ENCODE results near the gene KIF26B.

DNA sequence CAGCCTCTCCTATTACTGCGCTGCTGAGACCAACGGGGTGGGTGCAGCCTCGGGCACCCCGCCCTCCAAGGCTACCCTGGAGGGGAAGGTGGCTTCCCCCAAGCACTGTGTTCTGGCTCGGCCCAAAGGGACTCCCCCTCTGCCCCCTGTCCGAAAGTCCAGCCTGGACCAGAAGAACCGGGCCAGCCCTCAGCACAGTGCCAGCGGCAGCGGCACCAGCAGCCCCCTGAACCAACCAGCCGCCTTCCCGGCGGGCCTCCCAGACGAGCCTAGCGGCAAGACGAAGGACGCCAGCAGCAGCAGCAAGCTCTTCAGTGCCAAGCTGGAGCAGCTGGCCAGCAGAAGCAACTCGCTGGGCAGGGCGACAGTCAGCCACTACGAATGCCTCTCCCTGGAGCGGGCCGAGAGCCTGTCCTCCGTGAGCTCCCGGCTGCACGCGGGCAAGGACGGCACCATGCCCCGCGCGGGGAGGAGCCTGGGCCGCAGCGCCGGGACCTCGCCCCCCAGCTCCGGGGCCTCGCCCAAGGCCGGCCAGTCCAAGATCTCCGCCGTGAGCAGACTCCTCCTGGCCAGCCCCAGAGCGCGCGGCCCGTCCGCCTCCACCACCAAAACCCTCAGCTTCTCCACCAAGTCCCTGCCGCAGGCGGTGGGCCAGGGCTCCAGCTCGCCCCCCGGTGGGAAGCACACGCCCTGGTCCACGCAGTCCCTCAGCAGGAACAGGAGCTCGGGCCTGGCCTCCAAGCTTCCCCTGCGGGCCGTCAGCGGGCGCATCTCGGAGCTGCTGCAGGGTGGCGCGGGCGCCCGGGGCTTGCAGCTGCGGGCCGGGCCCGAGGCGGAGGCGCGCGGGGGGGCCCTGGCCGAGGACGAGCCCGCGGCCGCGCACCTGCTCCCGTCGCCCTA is 533.1 kb downstream of the KIF26B start:
- TF ChIP-seq EZH2phosphoT487 (IDR thresholded peaks at IDR 0.05; ENCODE audit: insufficient read depth, low read depth) = no peak
- TF ChIP-seq EZH2 (IDR thresholded peaks at IDR 0.05; ENCODE audit: insufficient read depth, poor library complexity, severe bottlenecking) = no peak

Data from GM23248 (cell line).